CD14-positive monocyte (primary cell): Measurements from ENCODE around the gene APOE. TPM values are rescaled to one million over a fixed set of nuclear protein-coding genes. Genes with fewer than 3 reads are reported as not detected.

Experiments
- DNase-seq, 3 donors: peaks; one replicate each; pipeline ENCODE4 v3.0.0-alpha.2; 2011 to 2022
- H2AFZ ChIP-seq: 2 replicates; pipeline ENCODE4 v1.6.0; 2012; ENCODE audit warnings: mild to moderate bottlenecking, low read depth, low read length, inconsistent platforms; ENCODE audit not compliant: insufficient read depth, poor library complexity, severe bottlenecking
- H3K27ac ChIP-seq, 2 donors: 1 replicate in 1 of 2; 2 replicates in 1 of 2; pipeline ENCODE4 v1.5.1; 2012 to 2013; ENCODE audit warnings: low read length in 2 of 2, control low read depth in 1 of 2, inconsistent platforms in 1 of 2, low read depth in 1 of 2, mild to moderate bottlenecking in 1 of 2
- H3K27me3 ChIP-seq, 2 donors: one replicate each; pipeline versions ENCODE4 v1.6.0 to v1.6.1; 2011 to 2013; ENCODE audit warnings: low read length in 2 of 2; ENCODE audit not compliant: control insufficient read depth in 2 of 2, insufficient read depth in 2 of 2
- H3K36me3 ChIP-seq, 2 donors: replicated peaks in 1 of 2; 1 replicate in 1 of 2; 2 replicates in 1 of 2; pipeline versions ENCODE4 v1.5.1 to v1.6.1; 2012 to 2013; ENCODE audit warnings: low read length in 2 of 2, control low read depth in 1 of 2, inconsistent platforms in 1 of 2, mild to moderate bottlenecking in 1 of 2; ENCODE audit not compliant: insufficient read depth in 2 of 2, control insufficient read depth in 1 of 2
- H3K4me1 ChIP-seq, 2 donors: 1 replicate in 1 of 2; 2 replicates in 1 of 2; pipeline versions ENCODE4 v1.5.1 to v1.6.1; 2012 to 2013; ENCODE audit warnings: low read length in 2 of 2, control low read depth in 1 of 2, inconsistent platforms in 1 of 2, mild to moderate bottlenecking in 1 of 2, moderate library complexity in 1 of 2; ENCODE audit not compliant: insufficient read depth in 2 of 2, control insufficient read depth in 1 of 2
- H3K4me2 ChIP-seq: replicated peaks from 2 replicates; pipeline ENCODE3; 2012; ENCODE audit warnings: low read length, moderate library complexity, mild to moderate bottlenecking; ENCODE audit not compliant: poor library complexity, severe bottlenecking; ENCODE audit errors: extremely low read depth
- H3K4me3 ChIP-seq, 3 experiments: fragments of 200-600 bp in 1 of 3; sonication (generic) in 1 of 3; replicated peaks in 1 of 3; 1 replicate in 2 of 3; 2 replicates in 1 of 3; pipeline ENCODE4 v1.5.1; 2011 to 2013; ENCODE audit warnings: low read length in 3 of 3, mild to moderate bottlenecking in 3 of 3, control low read depth in 2 of 3, low read depth in 2 of 3, inconsistent platforms in 1 of 3, moderate library complexity in 1 of 3
- H3K79me2 ChIP-seq: 2 replicates; pipeline ENCODE4 v1.6.0; 2012; ENCODE audit warnings: mild to moderate bottlenecking, control low read depth, inconsistent platforms, low read length, moderate library complexity; ENCODE audit not compliant: insufficient read depth
- H3K9ac ChIP-seq: 2 replicates; pipeline ENCODE4 v1.6.0; 2017; ENCODE audit warnings: low read length, mild to moderate bottlenecking; ENCODE audit not compliant: insufficient read depth, poor library complexity, severe bottlenecking
- H3K9me3 ChIP-seq, 2 donors: replicated peaks in 1 of 2; 1 replicate in 1 of 2; 2 replicates in 1 of 2; pipeline versions ENCODE4 v1.5.1 to v1.6.1; 2012 to 2013; ENCODE audit warnings: low read length in 2 of 2, control low read depth in 1 of 2; ENCODE audit not compliant: control insufficient read depth in 1 of 2, insufficient read depth in 1 of 2
- H4K20me1 ChIP-seq: 2 replicates; pipeline ENCODE4 v1.6.0; 2012; ENCODE audit warnings: mild to moderate bottlenecking, low read length, control low read depth, moderate library complexity; ENCODE audit not compliant: insufficient read depth
- H3K27ac Mint-ChIP-seq, 7 donors: one replicate each; pipeline ENCODE4 v1.8.0; 2020; ENCODE audit warnings: mild to moderate bottlenecking in 7 of 7, mixed read lengths in 7 of 7, moderate library complexity in 6 of 7, inconsistent platforms in 2 of 7
- H3K27me3 Mint-ChIP-seq, 3 donors: one replicate each; pipeline ENCODE4 v1.8.0; 2021 to 2022; ENCODE audit warnings: low read depth in 3 of 3, mild to moderate bottlenecking in 3 of 3, mixed read lengths in 3 of 3, moderate library complexity in 3 of 3, inconsistent platforms in 1 of 3
- H3K36me3 Mint-ChIP-seq, 2 donors: one replicate each; pipeline ENCODE4 v1.8.0; 2020; ENCODE audit warnings: mixed read lengths in 2 of 2, inconsistent platforms in 1 of 2, mild to moderate bottlenecking in 1 of 2
- H3K4me1 Mint-ChIP-seq: one replicate; pipeline ENCODE4 v1.8.0; 2020; ENCODE audit warnings: mild to moderate bottlenecking, mixed read lengths
- H3K4me3 Mint-ChIP-seq, 2 donors: one replicate each; pipeline ENCODE4 v1.8.0; 2020; ENCODE audit warnings: mild to moderate bottlenecking in 2 of 2, mixed read lengths in 2 of 2, moderate library complexity in 1 of 2
- H3K9me3 Mint-ChIP-seq, 7 donors: one replicate each; pipeline ENCODE4 v1.8.0; 2020 to 2022; ENCODE audit warnings: mixed read lengths in 7 of 7, mild to moderate bottlenecking in 6 of 7, moderate library complexity in 6 of 7, inconsistent platforms in 2 of 7
- CTCF ChIP-seq: fragments of 200-600 bp; IDR thresholded peaks from one replicate; pipeline ENCODE4 v1.8.0; 2022; ENCODE audit warnings: antibody characterized with exemption, mild to moderate bottlenecking
- WGBS: methylation state at CpG from one replicate; pipeline ENCODE4 v1.1.5; 2013; ENCODE audit warnings: missing lambda C conversion rate; ENCODE audit not compliant: insufficient coverage; 5-methylcytosine and 5-hydroxymethylcytosine counted together
- intact Hi-C, 2 donors: fragments of 100-400 bp; cut with micrococcal nuclease; formaldehyde crosslinking; loops; one replicate each; pipeline versions ENCODE4 v1.15.0 to v1.15.1; 2023
- polyA plus RNA-seq, 3 donors: library from polyadenylated mRNA; depleted of rRNA in 1 of 3; unstranded in 2 of 3; stranded (reverse) in 1 of 3; fragments of 300-500 nt in 2 of 3; fragments of >200 nt in 1 of 3; fragmentation: Illumina TruSeq in 2 of 3; gene quantifications; 1 replicate in 2 of 3; 2 replicates in 1 of 3; pipeline ENCODE4 v1.2.3, GENCODE V29; 2012 to 2021

APOE gene
- polyA plus RNA-seq, 3 donors, result 0.30 to 1.0 TPM; not detected in 1

- no peak overlapping the region for H3K4me3 Mint-ChIP-seq
- H3K4me3 ChIP-seq, result no peak overlapping the region
- no peaks in the 10 kb centered on the region for H3K9me3 Mint-ChIP-seq
- peaks cover 17% of the 10 kb centered on the region for H3K4me1 Mint-ChIP-seq
- intact Hi-C loops, result no loop called here
- no peaks in the 10 kb centered on the region for H3K79me2 ChIP-seq
- H3K36me3 Mint-ChIP-seq, result peaks cover 10 to 24% of the 10 kb centered on the region in 2 donors
- H3K9ac ChIP-seq, result no peak overlapping the region
- TF ChIP-seq CTCF, result no peak
- H3K4me1 ChIP-seq, result peaks cover 9 to 15% of the 10 kb centered on the region in 2 donors
- H3K27ac ChIP-seq, result no peak overlapping the region
- WGBS, result 78% methylated on average over 10 of the region's 13 CpGs
- peak overlapping the region; percentile 37 to 83 (median 74) for H3K27ac Mint-ChIP-seq
- H3K4me2 ChIP-seq, result no peak overlapping the region
- no peaks in the 10 kb centered on the region for H3K27me3 ChIP-seq
- no peaks in the 10 kb centered on the region for H3K9me3 ChIP-seq
- peaks cover 3 to 6% (median 3%) of the 10 kb centered on the region in 3 donors for H3K27me3 Mint-ChIP-seq
- H4K20me1 ChIP-seq, result no peaks in the 10 kb centered on the region
- no peak for DNase-seq
- peaks cover 10 to 13% of the 10 kb centered on the region in 2 donors for H3K36me3 ChIP-seq
- H2AFZ ChIP-seq, result no peak overlapping the region
Measured at GRCh38 chr19:44947041-44947581, 41.5 kb downstream of the APOE start.

GRCh38 chr19:44948237-44948636, 42.6 kb downstream of the APOE start:
- DNase-seq, result no peak
- H3K4me3 ChIP-seq, result no peak overlapping the region
- Mint-ChIP-seq H3K36me3 (peaks cover 12 to 28% of the 10 kb centered on the region in 2 donors), H3K4me3 (no peak overlapping the region), H3K27me3 (peaks cover 3 to 6% (median 3%) of the 10 kb centered on the region in 3 donors), H3K9me3 (no peaks in the 10 kb centered on the region), H3K27ac (peak overlapping the region in 1 of 7 donors; percentile 20), H3K4me1 (peaks cover 17% of the 10 kb centered on the region)
- H2AFZ ChIP-seq, result no peak overlapping the region
- TF ChIP-seq CTCF, result no peak
- no peak overlapping the region for H3K9ac ChIP-seq
- H3K27me3 ChIP-seq, result no peaks in the 10 kb centered on the region
- peaks cover 9 to 15% of the 10 kb centered on the region in 2 donors for H3K4me1 ChIP-seq
- no peaks in the 10 kb centered on the region for H4K20me1 ChIP-seq
- WGBS, result no CpG with 5 or more reads among the region's 5 CpGs
- no peaks in the 10 kb centered on the region for H3K9me3 ChIP-seq
- no peaks in the 10 kb centered on the region for H3K79me2 ChIP-seq
- no peak overlapping the region for H3K4me2 ChIP-seq
- no peak overlapping the region for H3K27ac ChIP-seq
- peaks cover 10 to 13% of the 10 kb centered on the region in 2 donors for H3K36me3 ChIP-seq
- intact Hi-C loops, result no loop called here
